ENCODE results near the gene MET. TPM values are rescaled to one million over a fixed set of nuclear protein-coding genes. Genes with fewer than 3 reads are reported as not detected.
A peak's percentile ranks its signal among the peaks of the same experiment; 100 is the strongest.
"Not testable (repeated sequence)": the region's sequence is repeated elsewhere in the genome, so short reads cannot be mapped to it uniquely, and the experiment has no call there.

MET gene
- total RNA-seq, 1 donor: 24.1 TPM

GRCh38 chr7:116710764-116711452, 38.9 kb downstream of the MET start:
- H3K4me3 ChIP-seq (ENCODE audit: low read depth, low read length): no peak overlapping the region
- DNase-seq (ENCODE audit: low read depth): no peak
- TF ChIP-seq CTCF (IDR thresholded peaks at IDR 0.05; ENCODE audit: insufficient read depth, low read length): no peak

- no peak overlapping the region for H3K4me3 ChIP-seq (ENCODE audit: low read depth, low read length)
- no peak for TF ChIP-seq CTCF (IDR thresholded peaks at IDR 0.05; ENCODE audit: insufficient read depth, low read length)
- DNase-seq (ENCODE audit: low read depth): no peak
Measured at GRCh38 chr7:116711790-116712189, 39.8 kb downstream of the MET start.

- no peak overlapping the region for H3K4me3 ChIP-seq (ENCODE audit: low read depth, low read length)
- no peak for TF ChIP-seq CTCF (IDR thresholded peaks at IDR 0.05; ENCODE audit: insufficient read depth, low read length)
- no peak for DNase-seq (ENCODE audit: low read depth)
Measured at GRCh38 chr7:116713500-116713899, 41.5 kb downstream of the MET start.

GRCh38 chr7:116713918-116714317, 41.9 kb downstream of the MET start:
- TF ChIP-seq CTCF (IDR thresholded peaks at IDR 0.05; ENCODE audit: insufficient read depth, low read length): no peak
- DNase-seq (ENCODE audit: low read depth): peak; percentile 60
- no peak overlapping the region for H3K4me3 ChIP-seq (ENCODE audit: low read depth, low read length)

GRCh38 chr7:116715077-116715476, 43.1 kb downstream of the MET start:
- no peak for DNase-seq (ENCODE audit: low read depth)
- peak; percentile 37 for TF ChIP-seq CTCF (IDR thresholded peaks at IDR 0.05; ENCODE audit: insufficient read depth, low read length)
- H3K4me3 ChIP-seq (ENCODE audit: low read depth, low read length): no peak overlapping the region

GRCh38 chr7:116717137-116717536, 45.1 kb downstream of the MET start:
- TF ChIP-seq CTCF (IDR thresholded peaks at IDR 0.05; ENCODE audit: insufficient read depth, low read length): no peak
- no peak for DNase-seq (ENCODE audit: low read depth)
- no peak overlapping the region for H3K4me3 ChIP-seq (ENCODE audit: low read depth, low read length)

- not testable (repeated sequence) for DNase-seq (ENCODE audit: low read depth); H3K4me3 ChIP-seq (ENCODE audit: low read depth, low read length)
Measured at GRCh38 chr7:116723959-116724529, 52.0 kb downstream of the MET start.
